ENCODE data around the gene KATNAL2.

KATNAL2 gene

GRCh38 chr18:47118981-47119380, 201.6 kb downstream of the KATNAL2 start:
- no peak for DNase-seq

- DNase-seq = no peak
These were observed 203.0 kb downstream of the KATNAL2 start for GRCh38 chr18:47120428-47120827.

- no peak for DNase-seq
These were observed 203.7 kb downstream of the KATNAL2 start for GRCh38 chr18:47121146-47121545.

GRCh38 chr18:47141289-47141688, 223.9 kb downstream of the KATNAL2 start:
- DNase-seq = no peak

- no peak for DNase-seq
These were observed 225.8 kb downstream of the KATNAL2 start for GRCh38 chr18:47143153-47143552.

- DNase-seq = no peak
These were observed 226.6 kb downstream of the KATNAL2 start for GRCh38 chr18:47143899-47144485.

GRCh38 chr18:47146206-47146605, 228.8 kb downstream of the KATNAL2 start:
- no peak for DNase-seq

- peak in 1 of 2 donors; percentile 17 for DNase-seq
These were observed 232.1 kb downstream of the KATNAL2 start for GRCh38 chr18:47149457-47150028.

- peak; percentile 85 to 88 for DNase-seq
These were observed 232.8 kb downstream of the KATNAL2 start, which contains the start of gene HDHD2 for GRCh38 chr18:47150029-47150823. HDHD2 (minus strand) TSS chr18:47150500; CDS start chr18:47136439, 14,061 bp downstream.

- DNase-seq = peak; percentile 17 to 22
These were observed 233.5 kb downstream of the KATNAL2 start for GRCh38 chr18:47150824-47151366.

GRCh38 chr18:47151439-47151838, 234.0 kb downstream of the KATNAL2 start:
- DNase-seq = no peak
